ENCODE measurements around the gene SCGN.

- TF ChIP-seq CTCF (conservative IDR thresholded peaks at IDR 0.05; ENCODE audit: low read depth, low read length) (no peak), MAFK (IDR thresholded peaks at IDR 0.05; ENCODE audit: low read depth, low read length) (no peak), POLR2A (IDR thresholded peaks at IDR 0.05; ENCODE audit: low read depth, low read length) (no peak), BHLHE40 (IDR thresholded peaks at IDR 0.05; ENCODE audit: low read depth, low read length) (no peak), CEBPB (IDR thresholded peaks at IDR 0.05; ENCODE audit: low read depth, low read length) (no peak), CHD1 (IDR thresholded peaks at IDR 0.05; ENCODE audit: low read depth, low read length) (no peak), RAD21 (IDR thresholded peaks at IDR 0.05; ENCODE audit: low read length) (no peak), USF2 (IDR thresholded peaks at IDR 0.05; ENCODE audit: low read depth, low read length) (no peak), ELK1 (IDR thresholded peaks at IDR 0.05; ENCODE audit: borderline replicate concordance, low read depth, low read length) (no peak), SMC3 (IDR thresholded peaks at IDR 0.05; ENCODE audit: low read depth, low read length) (no peak), MAZ (IDR thresholded peaks at IDR 0.05; ENCODE audit: borderline replicate concordance, low read depth, low read length) (no peak), RCOR1 (IDR thresholded peaks at IDR 0.05; ENCODE audit: insufficient replicate concordance, low read length) (no peak), NFE2L2 (IDR thresholded peaks at IDR 0.05; ENCODE audit: low read depth, low read length) (no peak), MXI1 (IDR thresholded peaks at IDR 0.05; ENCODE audit: borderline replicate concordance, low read depth, low read length) (no peak)
Measured at GRCh38 chr6:25649611-25650010, 2.4 kb upstream of the SCGN start.
